Measurements from ENCODE around the gene ASCC3.
A peak's percentile ranks its signal among the peaks of the same experiment; 100 is the strongest.
"Not testable (repeated sequence)": the region's sequence is repeated elsewhere in the genome, so short reads cannot be mapped to it uniquely, and the experiment has no call there.

Gene ASCC3

GRCh38 chr6:100892693-100893092 lies 11.6 kb upstream of the ASCC3 start:
- Histone ChIP-seq H2BK120ac (ENCODE audit: low read depth, low read length) (no peak overlapping the region), H2AK5ac (ENCODE audit: low read length, severe bottlenecking) (no peak overlapping the region), H2AFZ (ENCODE audit: low read depth, low read length) (no peak overlapping the region), H3K9me3 (ENCODE audit: control insufficient read depth, low read length) (no peaks in the 10 kb centered on the region), H3K23ac (ENCODE audit: low read length in 2 of 2) (no peak overlapping the region), H3K4me2 (ENCODE audit: low read length, poor library complexity, severe bottlenecking) (no peak overlapping the region), H3K36me3 (ENCODE audit: control insufficient read depth in 1 of 2, insufficient read depth in 2 of 2, low read depth in 1 of 2, low read length in 2 of 2) (no peaks in the 10 kb centered on the region), H3K4me3 (ENCODE audit: insufficient read depth in 1 of 2, low read depth in 1 of 2, low read length in 2 of 2) (no peak overlapping the region), H3K27me3 (ENCODE audit: control insufficient read depth in 1 of 2, insufficient read depth in 1 of 2, low read length in 2 of 2) (no peaks in the 10 kb centered on the region), H3K4ac (ENCODE audit: low read depth in 1 of 2, low read length in 2 of 2) (no peak overlapping the region), H3K18ac (ENCODE audit: low read depth in 1 of 2, low read length in 2 of 2) (peak overlapping the region in 1 of 2 experiments; percentile 18), H3K79me1 (replicated peaks; ENCODE audit: low read length, poor library complexity, severe bottlenecking) (no peaks in the 10 kb centered on the region), H4K8ac (ENCODE audit: low read length) (no peak overlapping the region), H4K91ac (ENCODE audit: low read length) (peak overlapping the region; percentile 1), H2BK15ac (ENCODE audit: low read depth, poor library complexity, severe bottlenecking) (no peak overlapping the region), H3K4me1 (ENCODE audit: control insufficient read depth, insufficient read depth, low read depth, low read length) (peaks cover 2% of the 10 kb centered on the region), H3K14ac (ENCODE audit: low read length in 2 of 2) (peak overlapping the region in 1 of 2 experiments; percentile 7), H3K27ac (ENCODE audit: low read length, poor library complexity, severe bottlenecking) (no peak overlapping the region), H2BK5ac (ENCODE audit: low read depth, low read length, poor library complexity, severe bottlenecking) (no peak overlapping the region), H2BK12ac (ENCODE audit: low read length in 2 of 2) (no peak overlapping the region), H3K9ac (ENCODE audit: low read length) (no peak overlapping the region)
- 73% methylated on average over 2 of the region's 3 CpGs for WGBS
- no peak for DNase-seq

GRCh38 chr6:100892116-100892515 lies 11.0 kb upstream of the ASCC3 start:
- H3K9me3 ChIP-seq (ENCODE audit: control insufficient read depth, low read length): no peaks in the 10 kb centered on the region
- no peak overlapping the region for H3K9ac ChIP-seq (ENCODE audit: low read length)
- no peaks in the 10 kb centered on the region for H3K36me3 ChIP-seq (ENCODE audit: control insufficient read depth in 1 of 2, insufficient read depth in 2 of 2, low read depth in 1 of 2, low read length in 2 of 2)
- peak overlapping the region; percentile 50 for H4K91ac ChIP-seq (ENCODE audit: low read length)
- no peak overlapping the region for H3K27ac ChIP-seq (ENCODE audit: low read length, poor library complexity, severe bottlenecking)
- no peak overlapping the region for H2BK12ac ChIP-seq (ENCODE audit: low read length in 2 of 2)
- no peak overlapping the region for H3K4me2 ChIP-seq (ENCODE audit: low read length, poor library complexity, severe bottlenecking)
- no peak overlapping the region for H2BK5ac ChIP-seq (ENCODE audit: low read depth, low read length, poor library complexity, severe bottlenecking)
- WGBS: 66% methylated on average over 3 of the region's 3 CpGs
- H3K4me1 ChIP-seq (ENCODE audit: control insufficient read depth, insufficient read depth, low read depth, low read length): peaks cover 2% of the 10 kb centered on the region
- H3K79me1 ChIP-seq (replicated peaks; ENCODE audit: low read length, poor library complexity, severe bottlenecking): no peaks in the 10 kb centered on the region
- H3K14ac ChIP-seq (ENCODE audit: low read length in 2 of 2): no peak overlapping the region
- peak overlapping the region; percentile 75 for H4K8ac ChIP-seq (ENCODE audit: low read length)
- no peaks in the 10 kb centered on the region for H3K27me3 ChIP-seq (ENCODE audit: control insufficient read depth in 1 of 2, insufficient read depth in 1 of 2, low read length in 2 of 2)
- H2BK120ac ChIP-seq (ENCODE audit: low read depth, low read length): peak overlapping the region; percentile 49
- no peak overlapping the region for H3K4me3 ChIP-seq (ENCODE audit: insufficient read depth in 1 of 2, low read depth in 1 of 2, low read length in 2 of 2)
- no peak overlapping the region for H2AFZ ChIP-seq (ENCODE audit: low read depth, low read length)
- no peak overlapping the region for H3K4ac ChIP-seq (ENCODE audit: low read depth in 1 of 2, low read length in 2 of 2)
- no peak overlapping the region for H2AK5ac ChIP-seq (ENCODE audit: low read length, severe bottlenecking)
- no peak overlapping the region for H2BK15ac ChIP-seq (ENCODE audit: low read depth, poor library complexity, severe bottlenecking)
- H3K18ac ChIP-seq (ENCODE audit: low read depth in 1 of 2, low read length in 2 of 2): no peak overlapping the region
- no peak for DNase-seq
- H3K23ac ChIP-seq (ENCODE audit: low read length in 2 of 2): no peak overlapping the region

- WGBS: no CpG with 5 or more reads among the region's 1 CpG
These were observed 9.9 kb upstream of the ASCC3 start for GRCh38 chr6:100891079-100891478.

GRCh38 chr6:100890646-100891045 lies 9.5 kb upstream of the ASCC3 start:
- H3K18ac ChIP-seq (ENCODE audit: low read depth in 1 of 2, low read length in 2 of 2); H3K27ac ChIP-seq (ENCODE audit: low read length, poor library complexity, severe bottlenecking); H2BK5ac ChIP-seq (ENCODE audit: low read depth, low read length, poor library complexity, severe bottlenecking); H2AK5ac ChIP-seq (ENCODE audit: low read length, severe bottlenecking); H3K79me1 ChIP-seq (replicated peaks; ENCODE audit: low read length, poor library complexity, severe bottlenecking); DNase-seq; H3K23ac ChIP-seq (ENCODE audit: low read length in 2 of 2); H2BK120ac ChIP-seq (ENCODE audit: low read depth, low read length); H2BK15ac ChIP-seq (ENCODE audit: low read depth, poor library complexity, severe bottlenecking); H4K8ac ChIP-seq (ENCODE audit: low read length); H3K4me3 ChIP-seq (ENCODE audit: insufficient read depth in 1 of 2, low read depth in 1 of 2, low read length in 2 of 2); H4K91ac ChIP-seq (ENCODE audit: low read length); H3K36me3 ChIP-seq (ENCODE audit: control insufficient read depth in 1 of 2, insufficient read depth in 2 of 2, low read depth in 1 of 2, low read length in 2 of 2); H3K14ac ChIP-seq (ENCODE audit: low read length in 2 of 2); H2BK12ac ChIP-seq (ENCODE audit: low read length in 2 of 2); H2AFZ ChIP-seq (ENCODE audit: low read depth, low read length); H3K4me2 ChIP-seq (ENCODE audit: low read length, poor library complexity, severe bottlenecking); H3K9ac ChIP-seq (ENCODE audit: low read length); H3K9me3 ChIP-seq (ENCODE audit: control insufficient read depth, low read length); H3K4ac ChIP-seq (ENCODE audit: low read depth in 1 of 2, low read length in 2 of 2); H3K4me1 ChIP-seq (ENCODE audit: control insufficient read depth, insufficient read depth, low read depth, low read length); H3K27me3 ChIP-seq (ENCODE audit: control insufficient read depth in 1 of 2, insufficient read depth in 1 of 2, low read length in 2 of 2): not testable (repeated sequence)
- 56% methylated on average over 1 of the region's 1 CpG for WGBS

More at GRCh38 chr6:100891079-100891478, 9.9 kb upstream of the ASCC3 start:
- Histone ChIP-seq H3K4me2 (ENCODE audit: low read length, poor library complexity, severe bottlenecking) (no peak overlapping the region), H2BK12ac (ENCODE audit: low read length in 2 of 2) (no peak overlapping the region), H4K8ac (ENCODE audit: low read length) (no peak overlapping the region), H2BK5ac (ENCODE audit: low read depth, low read length, poor library complexity, severe bottlenecking) (no peak overlapping the region), H2BK15ac (ENCODE audit: low read depth, poor library complexity, severe bottlenecking) (no peak overlapping the region), H2AK5ac (ENCODE audit: low read length, severe bottlenecking) (no peak overlapping the region), H3K4me3 (ENCODE audit: insufficient read depth in 1 of 2, low read depth in 1 of 2, low read length in 2 of 2) (no peak overlapping the region), H2BK120ac (ENCODE audit: low read depth, low read length) (no peak overlapping the region), H3K14ac (ENCODE audit: low read length in 2 of 2) (no peak overlapping the region), H3K9me3 (ENCODE audit: control insufficient read depth, low read length) (no peaks in the 10 kb centered on the region), H2AFZ (ENCODE audit: low read depth, low read length) (no peak overlapping the region), H3K18ac (ENCODE audit: low read depth in 1 of 2, low read length in 2 of 2) (no peak overlapping the region), H3K27me3 (ENCODE audit: control insufficient read depth in 1 of 2, insufficient read depth in 1 of 2, low read length in 2 of 2) (no peaks in the 10 kb centered on the region), H3K4me1 (ENCODE audit: control insufficient read depth, insufficient read depth, low read depth, low read length) (peaks cover 2% of the 10 kb centered on the region), H3K79me1 (replicated peaks; ENCODE audit: low read length, poor library complexity, severe bottlenecking) (no peaks in the 10 kb centered on the region), H3K23ac (ENCODE audit: low read length in 2 of 2) (no peak overlapping the region), H4K91ac (ENCODE audit: low read length) (no peak overlapping the region), H3K4ac (ENCODE audit: low read depth in 1 of 2, low read length in 2 of 2) (no peak overlapping the region), H3K36me3 (ENCODE audit: control insufficient read depth in 1 of 2, insufficient read depth in 2 of 2, low read depth in 1 of 2, low read length in 2 of 2) (no peaks in the 10 kb centered on the region), H3K27ac (ENCODE audit: low read length, poor library complexity, severe bottlenecking) (no peak overlapping the region), H3K9ac (ENCODE audit: low read length) (no peak overlapping the region)
- DNase-seq: no peak

All from mesenchymal stem cell (in vitro differentiated cells and primary cell).